Right lobe of liver (tissue), 6 donors: ENCODE results near the gene PSMC5. TPM values are rescaled to one million over a fixed set of nuclear protein-coding genes. Genes with fewer than 3 reads are reported as not detected.
A peak's percentile ranks its signal among the peaks of the same experiment; 100 is the strongest.
"Not testable (repeated sequence)": the region's sequence is repeated elsewhere in the genome, so short reads cannot be mapped to it uniquely, and the experiment has no call there.

Experiments used
- ATAC-seq, 4 donors: fragments of 200-7000 bp; cut with Tn5 transposase; one replicate each; pipeline ENCODE4 v1.9.1; 2020; ENCODE audit warnings: mild to moderate bottlenecking in 4 of 4, moderate library complexity in 4 of 4
- DNase-seq, 3 donors: peaks; one replicate each; pipeline ENCODE4 v3.0.0-alpha.2; 2020
- H3K27ac ChIP-seq, 3 donors: fragments of 200-600 bp; one replicate each; pipeline ENCODE4 v1.8.0; 2022
- H3K27me3 ChIP-seq, 2 donors: fragments of 200-600 bp; one replicate each; pipeline ENCODE4 v1.8.0; 2022
- H3K36me3 ChIP-seq, 4 donors: fragments of 200-600 bp; sonication (generic) in 1 of 4; one replicate each; pipeline versions ENCODE4 v1.5.1 to v1.8.0; 2017 to 2022; ENCODE audit warnings: control low read depth in 1 of 4
- H3K4me1 ChIP-seq, 4 donors: fragments of 200-600 bp; sonication (generic) in 1 of 4; one replicate each; pipeline versions ENCODE4 v1.5.1 to v1.8.0; 2017 to 2022; ENCODE audit warnings: control low read depth in 1 of 4
- H3K4me3 ChIP-seq, 3 donors: fragments of 200-600 bp; one replicate each; pipeline ENCODE4 v1.8.0; 2022
- H3K9me3 ChIP-seq, 4 donors: fragments of 200-600 bp; sonication (generic) in 1 of 4; one replicate each; pipeline versions ENCODE4 v1.5.1 to v1.8.0; 2017 to 2022; ENCODE audit warnings: control low read depth in 1 of 4
- POLR2A ChIP-seq: fragments of 450-650 bp; IDR thresholded peaks from one replicate; pipeline ENCODE4 v1.6.1; 2017; ENCODE audit warnings: antibody characterized with exemption, mild to moderate bottlenecking
- WGBS: methylation state at CpG from one replicate; pipeline ENCODE4 v1.1.6; 2018; ENCODE audit warnings: low coverage, low lambda C conversion rate; ENCODE audit not compliant: insufficient coverage; ENCODE audit errors: missing lambda C conversion rate; 5-methylcytosine and 5-hydroxymethylcytosine counted together
- intact Hi-C, 2 donors: fragments of 100-400 bp; cut with DNase I; formaldehyde crosslinking; loops; one replicate each; pipeline versions ENCODE4 v1.11.2 to v1.14.1; 2022
- total RNA-seq, 6 experiments: library from RNA; depleted of rRNA in 2 of 6; stranded (reverse); fragments of >200 nt in 2 of 6; fragmentation: NEBNext Ultra II Directional in 3 of 6; extraction: Animal tissue kit (Norgen Biotek cat#: 25700) in 3 of 6; gene quantifications; one replicate each; pipeline versions ENCODE4 v1.1.0 to v1.2.4, GENCODE V29; 2016 to 2023
- TF ChIP-seq, protein P1 (sequence below), 4 donors: fragments of 200-600 bp in 3 of 4; fragments of 450-650 bp in 1 of 4; IDR thresholded peaks; one replicate each; pipeline versions ENCODE4 v1.5.1 to v1.8.0; 2016 to 2022; ENCODE audit warnings: antibody characterized with exemption in 4 of 4, mild to moderate bottlenecking in 2 of 4
- donor health status: DM: no; HTN: yes; CAD: no.
- donor health status: DM: no; HTN: no; CAD: no.
- donor health status: DM: no; HTN: no; CAD: no.
- donor health status: DM: no; HTN: yes; CAD: no.
- donor health status: DM: no; HTN: yes; CAD: no.

The PSMC5 gene
- total RNA-seq, 6 experiments from 2014 or later: 52.7 to 70.9 (median 66.5) TPM

DNA sequence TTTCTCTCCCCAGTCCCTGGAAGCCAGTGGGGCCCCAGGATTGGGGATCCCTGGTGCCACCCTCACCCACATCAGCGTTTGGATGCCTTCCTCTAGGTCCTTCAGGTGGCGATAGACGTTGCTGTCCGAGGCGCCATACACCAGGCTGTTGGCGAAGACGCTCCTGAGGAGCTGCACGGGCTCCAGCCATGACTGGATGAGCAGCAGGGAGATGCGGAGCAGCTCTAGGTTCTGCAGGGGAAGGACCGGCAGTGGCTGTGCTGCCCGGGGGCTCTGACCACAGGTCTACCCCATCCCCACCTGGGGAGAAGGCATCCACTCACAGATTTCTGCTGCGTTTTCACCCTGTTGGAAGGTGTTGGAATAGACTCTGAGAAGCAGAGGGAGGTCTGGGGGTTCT is 53.5 kb downstream of the PSMC5 start:
- Histone ChIP-seq H3K4me3 (no peak overlapping the region), H3K9me3 (no peaks in the 10 kb centered on the region), H3K27ac (no peak overlapping the region), H3K27me3 (no peaks in the 10 kb centered on the region), H3K4me1 (no peaks in the 10 kb centered on the region), H3K36me3 (no peaks in the 10 kb centered on the region)
- DNase-seq (peak in 1 of 3 donors; percentile 36), ATAC-seq (no peak)
- no peak for TF ChIP-seq POLR2A
- TF ChIP-seq, protein P1, sequence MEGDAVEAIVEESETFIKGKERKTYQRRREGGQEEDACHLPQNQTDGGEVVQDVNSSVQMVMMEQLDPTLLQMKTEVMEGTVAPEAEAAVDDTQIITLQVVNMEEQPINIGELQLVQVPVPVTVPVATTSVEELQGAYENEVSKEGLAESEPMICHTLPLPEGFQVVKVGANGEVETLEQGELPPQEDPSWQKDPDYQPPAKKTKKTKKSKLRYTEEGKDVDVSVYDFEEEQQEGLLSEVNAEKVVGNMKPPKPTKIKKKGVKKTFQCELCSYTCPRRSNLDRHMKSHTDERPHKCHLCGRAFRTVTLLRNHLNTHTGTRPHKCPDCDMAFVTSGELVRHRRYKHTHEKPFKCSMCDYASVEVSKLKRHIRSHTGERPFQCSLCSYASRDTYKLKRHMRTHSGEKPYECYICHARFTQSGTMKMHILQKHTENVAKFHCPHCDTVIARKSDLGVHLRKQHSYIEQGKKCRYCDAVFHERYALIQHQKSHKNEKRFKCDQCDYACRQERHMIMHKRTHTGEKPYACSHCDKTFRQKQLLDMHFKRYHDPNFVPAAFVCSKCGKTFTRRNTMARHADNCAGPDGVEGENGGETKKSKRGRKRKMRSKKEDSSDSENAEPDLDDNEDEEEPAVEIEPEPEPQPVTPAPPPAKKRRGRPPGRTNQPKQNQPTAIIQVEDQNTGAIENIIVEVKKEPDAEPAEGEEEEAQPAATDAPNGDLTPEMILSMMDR (IDR thresholded peaks at IDR 0.05): no peak
- intact Hi-C loops: no loop called here
- no CpG with 5 or more reads among the region's 12 CpGs for WGBS

DNA sequence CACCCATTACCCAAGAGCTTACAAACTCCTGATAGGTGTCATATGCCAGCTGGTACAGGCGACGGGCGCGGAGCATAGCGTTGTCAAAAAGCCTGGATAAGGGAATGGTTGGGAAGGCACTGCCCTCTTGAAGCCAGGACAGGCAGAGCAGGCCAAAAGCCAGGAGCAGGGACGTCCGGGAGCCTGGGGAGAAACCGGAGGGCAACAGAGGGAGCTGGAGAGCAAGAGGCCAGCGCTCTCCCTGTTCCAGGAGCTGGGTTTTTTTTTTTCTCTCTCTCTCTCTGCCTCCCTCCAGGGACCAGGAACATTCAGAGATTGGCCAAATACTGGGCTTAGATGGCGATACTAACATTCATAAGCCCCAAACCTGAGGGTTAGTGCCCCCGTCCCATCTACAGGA is 54.1 kb downstream of the PSMC5 start:
- 51% methylated on average over 9 of the region's 11 CpGs for WGBS
- H3K9me3 ChIP-seq, H3K27ac ChIP-seq, H3K27me3 ChIP-seq, H3K4me1 ChIP-seq, H3K4me3 ChIP-seq, intact Hi-C loops, H3K36me3 ChIP-seq: not testable (repeated sequence)
- DNase-seq (peak in 2 of 3 donors; percentile 43 to 48), ATAC-seq (peak in 3 of 4 donors; percentile 48 to 68 (median 52))
- TF ChIP-seq, protein P1 (IDR thresholded peaks at IDR 0.05): peak in 2 of 4 donors; percentile 9 to 24

Other genes with a start within 250 kb of the PSMC5 start
- gene TACO1, start 226.5 kb upstream of the PSMC5 start, total RNA-seq: 10 to 100 TPM; 30.6 to 46.7 (median 35.5) TPM
- 10 to 100 TPM; 10.6 to 15.8 (median 13.0) TPM for gene MAP3K3, start 205.0 kb upstream of the PSMC5 start, total RNA-seq
- gene LIMD2, start 127.3 kb upstream of the PSMC5 start, total RNA-seq: 1 to 10 TPM; 2.8 to 9.4 (median 5.2) TPM
- gene STRADA, start 85.6 kb upstream of the PSMC5 start, total RNA-seq: 10 to 100 TPM in 5 of 6 experiments, 1 to 10 TPM in 1; 8.4 to 15.1 (median 13.0) TPM
- 10 to 100 TPM; 45.7 to 69.9 (median 63.6) TPM for gene CCDC47, start 53.8 kb upstream of the PSMC5 start, total RNA-seq
- gene DDX42, start 53.3 kb upstream of the PSMC5 start, total RNA-seq: 10 to 100 TPM; 28.5 to 45.2 (median 36.2) TPM
- 10 to 100 TPM; 12.9 to 25.9 (median 19.0) TPM for gene FTSJ3, start 232 bp downstream of the PSMC5 start, total RNA-seq
- 10 to 100 TPM; 23.8 to 94.5 (median 59.5) TPM for gene SMARCD2, start 15.3 kb downstream of the PSMC5 start, total RNA-seq
- gene CSH2, start 46.2 kb downstream of the PSMC5 start, total RNA-seq: not detected
- not detected for gene GH2, start 54.5 kb downstream of the PSMC5 start, total RNA-seq
- not detected for gene CSH1, start 69.1 kb downstream of the PSMC5 start, total RNA-seq
- not detected for gene CSHL1, start 83.8 kb downstream of the PSMC5 start, total RNA-seq
- gene GH1, start 91.4 kb downstream of the PSMC5 start, total RNA-seq: not detected
- 1 to 10 TPM in 2 of 6 experiments, under 1 TPM in 4; 0.62 to 2.2 (median 0.92) TPM for gene CD79B, start 104.9 kb downstream of the PSMC5 start, total RNA-seq
- gene SCN4A, start 145.5 kb downstream of the PSMC5 start, total RNA-seq: 1 to 10 TPM in 1 of 6 experiments, under 1 TPM in 5; 0.10 to 1.4 (median 0.20) TPM
- under 1 TPM in 3 of 6 experiments, not detected in 3; 0.07 to 0.33 (median 0.12) TPM for gene PRR29, start 170.9 kb downstream of the PSMC5 start, total RNA-seq
- gene ICAM2, start 193.2 kb downstream of the PSMC5 start, total RNA-seq: 10 to 100 TPM in 3 of 6 experiments, 1 to 10 TPM in 3; 5.5 to 16.1 (median 8.6) TPM